ENCODE measurements around the gene PGPEP1. TPM values are rescaled to one million over a fixed set of nuclear protein-coding genes. Genes with fewer than 3 reads are reported as not detected.

PGPEP1 gene
- total and polyA plus RNA-seq, 10 of the 15 experiments (the other 5 are each of a cell fraction or from before 2014, with no cell fraction given) = 13.8 to 39.4 (median 17.0) TPM

DNA sequence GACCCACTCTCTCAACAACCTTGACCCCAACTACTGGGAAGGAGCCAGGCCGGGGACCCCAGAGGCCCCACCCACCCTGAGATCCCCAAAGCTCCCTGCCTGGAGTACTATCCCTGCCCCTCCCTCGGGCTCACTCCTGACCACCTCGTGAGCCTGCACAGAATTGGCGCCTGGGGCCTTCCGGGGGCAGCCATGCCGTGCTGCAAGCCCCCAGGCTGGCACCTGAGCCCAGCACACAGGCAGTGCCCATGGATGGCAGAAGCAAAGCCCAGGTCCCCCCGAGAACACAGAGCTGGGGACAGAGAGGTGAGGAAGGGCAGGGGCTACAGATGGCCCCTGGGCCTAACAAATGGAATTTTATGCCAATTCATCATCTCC lies 31.5 kb upstream of the PGPEP1 start:
- no peak overlapping the region for H3K4me3 ChIP-seq
- 95% methylated on average over 7 of the region's 7 CpGs for WGBS (ENCODE audit: insufficient coverage, insufficient replicate concordance, low lambda C conversion rate, missing lambda C conversion rate)
- in situ Hi-C loops (cut with MboI) = no loop called here

More for the DNA sequence above, 31.5 kb upstream of the PGPEP1 start:
- no peak overlapping the region for H2AFZ ChIP-seq (ENCODE audit: control insufficient read depth, low read depth, low read length)
- DNase-seq (ENCODE audit: low read depth, low spot score) (no peak), FAIRE-seq (no peak), ATAC-seq (no peak)
- H3K36me3 ChIP-seq (ENCODE audit: control insufficient read depth in 2 of 2, insufficient read depth in 2 of 2, low read length in 1 of 2) = peaks cover 3 to 30% of the 10 kb centered on the region in 2 experiments; a peak in 3 of 4 replicates
- ChIA-PET RAD21 (ENCODE audit: unreplicated experiment) (interaction anchor here (1.0 kb wide), 1 partner anchor 31 kb away, joined by 4 read pairs; no protein-coding TSS in a partner anchor), POLR2A (no interaction called here), CTCF (interaction anchor here (1.0 kb wide), 1 partner anchor 29 kb away, joined by 3 read pairs; no protein-coding TSS in a partner anchor), SMC1A (ENCODE audit: uncharacterized antibody, unreplicated experiment) (interaction anchor here (1.3 kb wide), 1 partner anchor 29 kb away, joined by 3 read pairs; no protein-coding TSS in a partner anchor)
- H4K20me1 ChIP-seq (ENCODE audit: control insufficient read depth, insufficient read depth) = no peaks in the 10 kb centered on the region
- no peaks in the 10 kb centered on the region for H3K9me3 ChIP-seq (replicated peaks; ENCODE audit: control insufficient read depth, insufficient read depth, low read length)
- no peak for TF ChIP-seq NR2C2 (IDR thresholded peaks at IDR 0.05; ENCODE audit: borderline replicate concordance, control insufficient read depth, insufficient read length, low read depth)
- TF ChIP-seq, protein P1, sequence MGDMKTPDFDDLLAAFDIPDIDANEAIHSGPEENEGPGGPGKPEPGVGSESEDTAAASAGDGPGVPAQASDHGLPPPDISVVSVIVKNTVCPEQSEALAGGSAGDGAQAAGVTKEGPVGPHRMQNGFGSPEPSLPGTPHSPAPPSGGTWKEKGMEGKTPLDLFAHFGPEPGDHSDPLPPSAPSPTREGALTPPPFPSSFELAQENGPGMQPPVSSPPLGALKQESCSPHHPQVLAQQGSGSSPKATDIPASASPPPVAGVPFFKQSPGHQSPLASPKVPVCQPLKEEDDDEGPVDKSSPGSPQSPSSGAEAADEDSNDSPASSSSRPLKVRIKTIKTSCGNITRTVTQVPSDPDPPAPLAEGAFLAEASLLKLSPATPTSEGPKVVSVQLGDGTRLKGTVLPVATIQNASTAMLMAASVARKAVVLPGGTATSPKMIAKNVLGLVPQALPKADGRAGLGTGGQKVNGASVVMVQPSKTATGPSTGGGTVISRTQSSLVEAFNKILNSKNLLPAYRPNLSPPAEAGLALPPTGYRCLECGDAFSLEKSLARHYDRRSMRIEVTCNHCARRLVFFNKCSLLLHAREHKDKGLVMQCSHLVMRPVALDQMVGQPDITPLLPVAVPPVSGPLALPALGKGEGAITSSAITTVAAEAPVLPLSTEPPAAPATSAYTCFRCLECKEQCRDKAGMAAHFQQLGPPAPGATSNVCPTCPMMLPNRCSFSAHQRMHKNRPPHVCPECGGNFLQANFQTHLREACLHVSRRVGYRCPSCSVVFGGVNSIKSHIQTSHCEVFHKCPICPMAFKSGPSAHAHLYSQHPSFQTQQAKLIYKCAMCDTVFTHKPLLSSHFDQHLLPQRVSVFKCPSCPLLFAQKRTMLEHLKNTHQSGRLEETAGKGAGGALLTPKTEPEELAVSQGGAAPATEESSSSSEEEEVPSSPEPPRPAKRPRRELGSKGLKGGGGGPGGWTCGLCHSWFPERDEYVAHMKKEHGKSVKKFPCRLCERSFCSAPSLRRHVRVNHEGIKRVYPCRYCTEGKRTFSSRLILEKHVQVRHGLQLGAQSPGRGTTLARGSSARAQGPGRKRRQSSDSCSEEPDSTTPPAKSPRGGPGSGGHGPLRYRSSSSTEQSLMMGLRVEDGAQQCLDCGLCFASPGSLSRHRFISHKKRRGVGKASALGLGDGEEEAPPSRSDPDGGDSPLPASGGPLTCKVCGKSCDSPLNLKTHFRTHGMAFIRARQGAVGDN (IDR thresholded peaks at IDR 0.05) = no peak
- TF ChIP-seq, protein P2, sequence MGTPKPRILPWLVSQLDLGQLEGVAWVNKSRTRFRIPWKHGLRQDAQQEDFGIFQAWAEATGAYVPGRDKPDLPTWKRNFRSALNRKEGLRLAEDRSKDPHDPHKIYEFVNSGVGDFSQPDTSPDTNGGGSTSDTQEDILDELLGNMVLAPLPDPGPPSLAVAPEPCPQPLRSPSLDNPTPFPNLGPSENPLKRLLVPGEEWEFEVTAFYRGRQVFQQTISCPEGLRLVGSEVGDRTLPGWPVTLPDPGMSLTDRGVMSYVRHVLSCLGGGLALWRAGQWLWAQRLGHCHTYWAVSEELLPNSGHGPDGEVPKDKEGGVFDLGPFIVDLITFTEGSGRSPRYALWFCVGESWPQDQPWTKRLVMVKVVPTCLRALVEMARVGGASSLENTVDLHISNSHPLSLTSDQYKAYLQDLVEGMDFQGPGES (IDR thresholded peaks at IDR 0.05) = no peak
- no peak overlapping the region for H3K4me2 ChIP-seq (ENCODE audit: control insufficient read depth, insufficient read depth)
- H3K27ac ChIP-seq (ENCODE audit: control insufficient read depth, insufficient read depth) = no peak overlapping the region
- intact Hi-C loops (cut with micrococcal nuclease; ENCODE audit: unreplicated experiment) = no loop called here
- no peaks in the 10 kb centered on the region for H3K27me3 ChIP-seq (replicated peaks in 1 of 2; ENCODE audit: control insufficient read depth in 2 of 2, insufficient read depth in 2 of 2, low read length in 1 of 2)
- no TSS peak for BruUV-seq (replicated peaks)
- H3K4me1 ChIP-seq (ENCODE audit: control insufficient read depth, insufficient read depth, low read length) = peaks cover 20% of the 10 kb centered on the region
- H3K79me2 ChIP-seq (ENCODE audit: control insufficient read depth, insufficient read depth, low read length) = peaks cover 15% of the 10 kb centered on the region
- no peak overlapping the region for H3K9ac ChIP-seq (ENCODE audit: control insufficient read depth, insufficient read depth, low read length)
